Measurements from ENCODE around the gene BRINP3.

Gene BRINP3

DNA sequence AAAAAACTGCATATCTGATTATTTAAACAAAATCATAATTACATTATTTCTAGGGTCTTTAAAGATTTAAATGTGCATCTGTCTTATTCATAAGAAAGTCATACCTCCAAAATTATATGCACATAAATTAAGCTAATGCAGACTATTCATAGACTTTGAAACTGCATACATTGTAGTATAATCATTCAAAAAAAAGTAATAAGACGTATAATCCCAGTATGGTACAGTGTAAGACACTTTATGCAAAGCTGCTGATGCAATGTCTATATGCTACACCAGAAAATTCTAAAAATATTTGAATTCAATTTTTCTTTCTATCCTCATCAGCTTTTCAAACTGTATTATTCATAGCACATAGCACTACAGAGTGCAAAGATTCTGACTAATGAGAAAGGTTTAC is 22.0 kb downstream of the BRINP3 start:
- no peak overlapping the region for H3K27ac ChIP-seq
- no peak overlapping the region for H3K4me3 ChIP-seq

- no peak overlapping the region for H3K4me3 ChIP-seq
These were observed 24.1 kb downstream of the BRINP3 start for GRCh38 chr1:190453550-190453949.

DNA sequence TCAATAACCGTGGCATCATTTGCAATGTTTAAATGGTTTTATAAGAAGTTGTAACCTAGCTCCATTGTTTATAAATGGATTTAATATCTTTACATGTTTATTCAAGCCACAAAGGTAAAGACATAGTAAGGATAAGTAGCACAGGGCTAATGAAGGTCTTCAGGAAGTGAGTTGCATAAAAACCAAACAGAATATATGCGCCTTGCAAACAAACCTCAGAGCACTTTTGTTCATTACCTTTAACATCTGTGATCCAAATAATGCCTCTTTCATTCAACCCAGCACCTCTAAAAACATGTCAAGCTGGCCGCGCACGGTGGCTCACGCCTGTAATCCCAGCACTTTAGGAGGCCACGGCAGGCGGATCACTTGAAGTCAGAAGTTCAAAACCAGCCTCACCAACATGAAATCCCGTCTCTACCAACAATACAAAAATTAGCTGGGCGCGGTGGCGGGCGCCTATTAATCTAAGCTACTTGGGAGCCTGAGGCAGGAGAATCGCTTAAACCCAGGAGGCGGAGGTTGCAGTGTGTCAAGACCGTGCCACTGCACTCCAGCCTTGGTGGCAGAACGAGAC is 25.3 kb downstream of the BRINP3 start:
- no peak overlapping the region for H3K27ac ChIP-seq
- no peak overlapping the region for H3K4me3 ChIP-seq

More at GRCh38 chr1:190453550-190453949, 24.1 kb downstream of the BRINP3 start:
- no peak overlapping the region for H3K27ac ChIP-seq

- Histone ChIP-seq H3K4me3 (no peak overlapping the region), H3K27ac (no peak overlapping the region)
These were observed 33.2 kb downstream of the BRINP3 start for GRCh38 chr1:190444464-190444863.

DNA sequence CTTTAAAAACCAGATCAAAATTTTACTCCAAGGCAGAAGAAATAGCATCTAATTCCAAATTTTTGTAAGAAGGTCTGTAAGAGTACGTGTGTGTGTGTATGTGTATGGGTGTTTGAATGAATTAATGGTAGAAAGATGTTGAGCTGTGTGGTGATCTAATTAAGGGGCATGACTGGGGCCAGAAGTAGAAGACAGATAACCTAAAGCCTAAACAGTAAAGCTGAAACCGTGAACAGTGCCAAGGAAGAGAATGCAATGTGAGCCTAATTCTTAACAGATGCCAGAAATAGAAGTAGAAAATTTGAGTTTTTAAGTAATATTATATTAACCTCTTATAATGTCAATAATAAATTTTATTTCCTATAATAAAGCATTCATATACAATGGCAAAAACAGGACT is 38.2 kb downstream of the BRINP3 start:
- no peak overlapping the region for H3K27ac ChIP-seq
- H3K4me3 ChIP-seq = no peak overlapping the region

DNA sequence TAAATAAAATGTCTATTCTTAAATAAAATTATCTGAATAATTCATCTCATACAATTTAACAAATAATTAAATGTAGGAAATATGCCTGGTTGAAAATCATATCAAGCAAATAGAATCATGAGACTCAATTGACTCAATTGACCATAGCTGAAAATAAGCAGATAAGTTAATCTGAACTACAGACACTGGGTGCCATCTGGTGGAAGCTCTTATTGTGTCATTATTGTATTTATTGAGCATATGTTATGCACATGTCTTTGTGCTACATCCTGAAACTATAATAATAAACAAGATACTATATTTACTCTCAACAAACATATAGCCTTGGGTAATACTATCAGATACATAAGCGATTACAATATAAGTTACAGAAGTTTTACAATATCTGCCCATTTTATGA is 41.0 kb downstream of the BRINP3 start:
- Histone ChIP-seq H3K4me3 (no peak overlapping the region), H3K27ac (no peak overlapping the region)

GRCh38 chr1:190429932-190430331 is 47.7 kb downstream of the BRINP3 start:
- Histone ChIP-seq H3K27ac (no peak overlapping the region), H3K4me3 (no peak overlapping the region)

DNA sequence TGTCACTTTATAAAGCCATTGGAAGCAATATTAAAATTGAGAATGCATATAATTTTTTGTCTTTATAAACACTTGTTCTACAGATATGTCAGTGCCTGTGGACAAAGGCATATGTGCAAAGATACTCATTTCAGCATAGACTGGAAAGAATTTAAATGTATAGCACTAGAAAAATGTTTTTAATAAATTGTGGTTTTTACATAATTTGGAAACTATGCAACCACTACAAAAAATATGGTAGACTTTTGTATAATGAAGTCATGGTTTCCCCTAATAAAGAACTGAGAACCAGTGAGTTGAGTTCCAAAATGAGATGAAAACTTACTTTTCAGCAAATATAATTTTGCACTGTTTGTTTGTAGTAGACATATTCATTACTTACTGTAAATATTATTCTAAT is 48.5 kb downstream of the BRINP3 start:
- no peak overlapping the region for H3K27ac ChIP-seq

DNA sequence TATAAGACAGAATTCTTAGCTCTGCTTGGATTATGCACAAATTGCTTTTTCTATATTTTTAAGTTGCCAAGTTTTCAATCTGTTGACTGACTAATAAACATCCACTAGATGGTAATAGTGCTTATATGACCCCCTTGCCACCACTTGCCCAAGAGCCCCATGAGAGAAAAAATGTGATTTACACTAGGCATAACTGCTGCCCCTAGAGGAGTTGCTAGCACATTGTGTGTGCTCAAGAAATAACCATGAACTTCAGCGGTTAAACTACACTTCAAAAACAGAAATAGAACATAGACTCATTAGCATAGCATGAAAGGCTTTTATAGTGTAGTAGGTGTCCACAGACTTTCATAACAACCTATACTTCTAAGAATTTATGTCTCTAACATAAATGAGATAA is 61.4 kb downstream of the BRINP3 start:
- Histone ChIP-seq H3K4me3 (no peak overlapping the region), H3K27ac (no peak overlapping the region)

More for the DNA sequence above, 48.5 kb downstream of the BRINP3 start:
- H3K4me3 ChIP-seq = no peak overlapping the region

DNA sequence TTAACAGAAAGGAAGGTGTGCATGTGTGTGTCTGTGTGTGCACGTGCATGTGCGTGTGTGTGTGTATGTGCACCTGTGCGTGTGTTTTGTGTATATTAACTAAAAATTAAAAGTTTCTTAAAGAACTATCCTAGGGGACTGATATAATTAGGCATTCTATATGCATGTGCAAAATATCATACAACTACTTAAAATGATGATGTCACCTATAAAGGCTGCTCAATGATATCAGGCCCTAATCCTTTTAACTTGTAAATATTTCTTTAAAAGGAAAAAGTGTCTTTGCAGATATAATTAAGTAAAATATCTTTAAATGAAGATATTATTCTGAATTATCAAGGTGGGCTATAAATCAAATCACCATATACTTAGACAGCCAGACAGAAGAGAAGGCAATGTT is 64.5 kb downstream of the BRINP3 start:
- H3K27ac ChIP-seq = no peak overlapping the region

DNA sequence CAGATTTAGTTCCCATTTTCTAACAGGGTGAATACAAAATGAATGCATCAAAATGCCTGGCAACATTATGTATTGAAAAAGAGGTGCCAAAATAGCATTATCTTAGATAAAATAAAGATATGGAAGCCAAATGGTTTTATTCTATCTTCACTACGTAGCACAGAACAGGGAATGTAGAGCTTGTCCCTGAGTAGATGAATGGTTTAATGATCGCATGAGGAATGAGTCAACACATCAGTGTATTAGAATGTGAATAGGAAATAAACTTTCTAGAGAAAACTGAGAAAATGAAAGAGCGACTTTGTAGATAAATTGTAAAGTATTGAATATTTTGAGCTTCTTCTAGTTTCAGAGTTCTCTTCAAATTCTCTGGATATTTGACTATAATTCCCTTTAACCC is 74.3 kb downstream of the BRINP3 start:
- Histone ChIP-seq H3K27ac (no peak overlapping the region), H3K4me3 (no peak overlapping the region)

More for the DNA sequence above, 64.5 kb downstream of the BRINP3 start:
- no peak overlapping the region for H3K4me3 ChIP-seq

DNA sequence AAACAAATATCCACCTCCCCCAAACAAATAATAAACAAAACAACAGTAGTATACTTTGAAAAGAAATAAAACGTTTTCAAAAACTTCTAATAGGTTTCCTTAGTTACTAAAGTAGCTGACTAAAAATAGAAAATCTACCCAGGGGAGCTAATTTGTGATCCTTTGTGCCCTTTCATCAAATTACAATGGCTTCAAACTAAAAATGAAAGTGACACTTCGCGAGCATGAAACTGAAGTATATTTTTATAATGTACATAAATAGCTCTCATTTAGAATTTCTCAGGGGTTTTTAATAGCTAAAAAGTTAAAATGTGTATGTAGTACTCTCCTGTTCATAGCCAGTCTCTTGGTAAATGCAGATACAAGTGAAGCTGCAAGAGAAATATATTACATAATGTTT is 78.4 kb downstream of the BRINP3 start:
- H3K27ac ChIP-seq = no peak overlapping the region
- no peak overlapping the region for H3K4me3 ChIP-seq

GRCh38 chr1:190391582-190391981 is 86.1 kb downstream of the BRINP3 start:
- H3K4me3 ChIP-seq = no peak overlapping the region
- no peak overlapping the region for H3K27ac ChIP-seq

DNA sequence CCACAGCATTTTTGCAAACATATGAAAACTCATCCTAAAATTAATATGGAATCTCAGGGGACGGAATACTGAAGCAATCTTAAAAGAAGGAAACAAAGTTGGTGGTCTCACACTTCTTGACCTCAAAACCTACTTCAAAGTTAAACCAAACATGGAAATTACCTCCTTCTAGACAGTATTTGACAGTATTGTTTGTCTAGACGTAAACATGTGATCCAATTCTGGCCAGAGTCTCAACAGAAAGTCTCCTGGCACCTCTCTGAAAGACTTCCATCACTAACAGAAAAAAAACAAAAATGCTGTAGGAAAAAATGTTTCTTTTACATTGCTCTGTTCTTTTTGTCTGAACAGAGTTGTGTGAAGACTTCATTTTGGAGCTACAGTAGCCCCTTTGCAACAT is 99.7 kb downstream of the BRINP3 start:
- Histone ChIP-seq H3K4me3 (no peak overlapping the region), H3K27ac (no peak overlapping the region)

- H3K4me3 ChIP-seq = no peak overlapping the region
- H3K27ac ChIP-seq = no peak overlapping the region
These were observed 100.4 kb downstream of the BRINP3 start for GRCh38 chr1:190377294-190377693.

GRCh38 chr1:190376044-190376443 is 101.6 kb downstream of the BRINP3 start:
- Histone ChIP-seq H3K27ac (no peak overlapping the region), H3K4me3 (no peak overlapping the region)

DNA sequence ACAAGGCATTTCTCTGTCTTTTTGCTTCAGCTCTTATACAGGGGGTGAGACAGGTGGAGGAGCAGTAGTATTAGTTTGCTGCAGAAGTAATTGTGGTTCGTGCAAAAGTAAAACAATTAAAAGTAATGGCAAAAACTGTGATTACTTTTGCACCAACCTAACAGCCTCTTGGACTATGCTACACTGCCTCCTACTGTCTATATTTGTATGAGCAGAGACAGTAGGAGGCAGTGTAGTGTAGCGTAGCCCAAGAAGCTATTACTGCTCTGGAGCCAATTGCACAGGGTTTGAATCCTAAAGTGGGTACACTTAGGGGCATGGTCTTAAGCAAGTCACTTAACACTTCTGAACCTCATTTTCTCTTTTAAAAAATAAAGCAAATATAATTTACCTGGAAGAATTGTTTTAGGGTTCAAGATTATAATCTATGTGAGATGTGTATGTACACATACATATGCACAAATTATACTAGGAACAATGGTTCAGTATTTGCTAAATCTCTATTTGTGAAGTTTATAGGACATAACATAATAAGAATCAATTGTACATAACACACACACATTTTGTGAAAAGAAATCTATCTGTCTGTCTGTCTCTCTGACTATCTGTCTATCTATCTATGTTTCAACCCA is 103.8 kb downstream of the BRINP3 start:
- Histone ChIP-seq H3K27ac (no peak overlapping the region), H3K4me3 (no peak overlapping the region)

GRCh38 chr1:190367200-190367599 is 110.5 kb downstream of the BRINP3 start:
- no peak overlapping the region for H3K4me3 ChIP-seq
- H3K27ac ChIP-seq = no peak overlapping the region

- Histone ChIP-seq H3K4me3 (no peak overlapping the region), H3K27ac (no peak overlapping the region)
These were observed 112.4 kb downstream of the BRINP3 start for GRCh38 chr1:190365283-190365682.

GRCh38 chr1:190353538-190354101 is 124.0 kb downstream of the BRINP3 start:
- Histone ChIP-seq H3K27ac (no peak overlapping the region), H3K4me3 (no peak overlapping the region)

DNA sequence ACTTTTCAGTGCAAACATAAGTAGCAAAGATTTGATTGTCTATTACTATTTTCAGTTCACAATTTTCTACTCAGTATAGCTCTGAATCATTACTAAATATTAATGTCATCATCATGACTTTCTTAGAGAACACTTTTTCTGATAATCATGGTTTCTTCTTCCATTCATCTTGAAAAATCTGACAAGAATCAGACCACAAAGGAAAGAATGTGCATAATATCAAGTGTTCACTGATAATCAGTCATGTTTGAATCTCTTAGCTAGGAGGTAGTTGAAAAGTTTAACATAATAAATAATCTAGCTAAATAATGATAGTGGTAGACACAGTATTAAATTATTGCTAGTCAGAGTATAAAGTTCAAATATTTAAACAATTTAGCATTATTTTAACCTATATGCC is 133.2 kb downstream of the BRINP3 start:
- Histone ChIP-seq H3K4me3 (no peak overlapping the region), H3K27ac (no peak overlapping the region)

DNA sequence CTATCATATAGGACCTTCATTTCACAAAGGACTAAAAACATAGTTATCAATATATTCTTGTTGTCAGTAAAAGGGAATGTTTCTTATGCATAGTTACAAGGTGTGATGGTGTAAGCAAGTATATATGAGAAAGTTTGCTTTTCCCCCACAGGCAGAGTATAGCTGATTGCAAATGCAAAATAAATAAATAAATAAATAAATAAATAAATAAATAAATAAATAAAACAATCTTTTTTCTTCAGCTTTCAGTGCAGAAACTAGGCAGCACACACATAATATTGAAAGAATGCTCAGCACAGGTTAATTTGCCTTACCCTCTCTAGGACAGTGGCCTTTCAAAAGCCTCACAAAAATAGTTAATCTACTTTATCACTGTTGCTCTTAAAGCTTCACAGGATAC is 138.8 kb downstream of the BRINP3 start:
- Histone ChIP-seq H3K27ac (no peak overlapping the region), H3K4me3 (no peak overlapping the region)
